ENCODE data around the gene SRD5A2. TPM values are rescaled to one million over a fixed set of nuclear protein-coding genes. Genes with fewer than 3 reads are reported as not detected.

The SRD5A2 gene
- total and polyA plus RNA-seq, 2 of the 8 experiments (the other 6 are each of a cell fraction or from before 2014, with no cell fraction given), result 0.02 TPM; not detected in 1

- TF ChIP-seq CEBPB (IDR thresholded peaks at IDR 0.05; ENCODE audit: low read depth, low read length) (no peak), BRCA1 (IDR thresholded peaks at IDR 0.05; ENCODE audit: low read depth, low read length) (no peak), TEAD4 (IDR thresholded peaks at IDR 0.05; ENCODE audit: low read depth, low read length) (no peak), BACH1 (IDR thresholded peaks at IDR 0.05; ENCODE audit: low read length) (no peak), RBBP5 (IDR thresholded peaks at IDR 0.05; ENCODE audit: borderline replicate concordance, low read depth, low read length) (no peak), EZH2 (IDR thresholded peaks at IDR 0.05; ENCODE audit: low read depth, low read length, severe bottlenecking) (no peak)
- TF ChIP-seq, protein P1, sequence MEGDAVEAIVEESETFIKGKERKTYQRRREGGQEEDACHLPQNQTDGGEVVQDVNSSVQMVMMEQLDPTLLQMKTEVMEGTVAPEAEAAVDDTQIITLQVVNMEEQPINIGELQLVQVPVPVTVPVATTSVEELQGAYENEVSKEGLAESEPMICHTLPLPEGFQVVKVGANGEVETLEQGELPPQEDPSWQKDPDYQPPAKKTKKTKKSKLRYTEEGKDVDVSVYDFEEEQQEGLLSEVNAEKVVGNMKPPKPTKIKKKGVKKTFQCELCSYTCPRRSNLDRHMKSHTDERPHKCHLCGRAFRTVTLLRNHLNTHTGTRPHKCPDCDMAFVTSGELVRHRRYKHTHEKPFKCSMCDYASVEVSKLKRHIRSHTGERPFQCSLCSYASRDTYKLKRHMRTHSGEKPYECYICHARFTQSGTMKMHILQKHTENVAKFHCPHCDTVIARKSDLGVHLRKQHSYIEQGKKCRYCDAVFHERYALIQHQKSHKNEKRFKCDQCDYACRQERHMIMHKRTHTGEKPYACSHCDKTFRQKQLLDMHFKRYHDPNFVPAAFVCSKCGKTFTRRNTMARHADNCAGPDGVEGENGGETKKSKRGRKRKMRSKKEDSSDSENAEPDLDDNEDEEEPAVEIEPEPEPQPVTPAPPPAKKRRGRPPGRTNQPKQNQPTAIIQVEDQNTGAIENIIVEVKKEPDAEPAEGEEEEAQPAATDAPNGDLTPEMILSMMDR (IDR thresholded peaks at IDR 0.05; ENCODE audit: control extremely low read depth in 1 of 3, insufficient read depth in 1 of 3, low read depth in 1 of 3, low read length in 3 of 3), result no peak
Measured at GRCh38 chr2:31475692-31476091, 105.0 kb downstream of the SRD5A2 start (continued).

All from H1 (cell line).